SK-N-SH (cell line): Measurements from ENCODE around the gene MAN1B1.

ENCODE experiments used
- CHD2 ChIP-seq: fragments of 150-350 bp; IDR thresholded peaks from 2 replicates; pipeline ENCODE4 v1.6.1; 2018; ENCODE audit warnings: low read length; ENCODE audit not compliant: partially characterized antibody
- CTCF ChIP-seq: fragments of 200-600 bp; sonication (generic); IDR thresholded peaks from 2 replicates; pipeline ENCODE4 v1.6.1; 2017; ENCODE audit warnings: antibody characterized with exemption, mild to moderate bottlenecking, moderate library complexity
- EZH2phosphoT487 ChIP-seq: fragments of 200-600 bp; sonication (generic); IDR thresholded peaks from 2 replicates; pipeline ENCODE4 v1.6.1; 2017; ENCODE audit warnings: low read depth, mixed run types, mild to moderate bottlenecking, antibody characterized with exemption, moderate library complexity, borderline replicate concordance
- MAX ChIP-seq: IDR thresholded peaks from 2 replicates; pipeline ENCODE4 v1.4.0; 2012; ENCODE audit warnings: low read depth
- MEF2A ChIP-seq: IDR thresholded peaks from 2 replicates; pipeline ENCODE4 v1.4.0; 2012; ENCODE audit warnings: low read depth, borderline replicate concordance
- MXI1 ChIP-seq: IDR thresholded peaks from 2 replicates; pipeline ENCODE4 v1.6.1; 2012; ENCODE audit warnings: mild to moderate bottlenecking, low read depth, low read length, improper control_type of control experiment
- POLR2AphosphoS5 ChIP-seq: IDR thresholded peaks from 2 replicates; pipeline ENCODE4 v1.6.1; 2012; ENCODE audit warnings: low read depth, low read length
- RAD21 ChIP-seq: IDR thresholded peaks from 2 replicates; pipeline ENCODE4 v1.6.1; 2012; ENCODE audit warnings: mild to moderate bottlenecking, low read length
- REST ChIP-seq: IDR thresholded peaks from 2 replicates; pipeline ENCODE4 v1.6.1; 2012; ENCODE audit warnings: mild to moderate bottlenecking, low read depth, low read length, moderate library complexity
- RFX5 ChIP-seq: IDR thresholded peaks from 2 replicates; pipeline ENCODE4 v1.6.1; 2012; ENCODE audit warnings: mild to moderate bottlenecking, improper control_type of control experiment, low read length
- TAF1 ChIP-seq: IDR thresholded peaks from 2 replicates; pipeline ENCODE4 v1.6.1; 2012; ENCODE audit warnings: low read depth, mild to moderate bottlenecking, low read length, moderate library complexity, borderline replicate concordance

GRCh38 chr9:137067860-137068538, 18.8 kb upstream of the MAN1B1 start:
- TF ChIP-seq MXI1 (no peak), CTCF (peak; percentile 76), REST (peak; percentile 56; the same call in 1 of the 2 replicates), POLR2AphosphoS5 (no peak), EZH2phosphoT487 (no peak), MEF2A (no peak), RFX5 (no peak), MAX (no peak), TAF1 (no peak), CHD2 (no peak), RAD21 (peak; percentile 77)
